OCI-LY1 (cell line): ENCODE results near the gene ABR.

Source experiments
- EZH2 ChIP-seq: fragments of 200-600 bp; sonication (generic), shearing (Covaris generic); IDR thresholded peaks from 2 replicates; pipeline ENCODE4 v1.8.0; 2017; ENCODE audit warnings: borderline replicate concordance, mixed run types, mild to moderate bottlenecking, antibody characterized with exemption, low read length, moderate library complexity, mixed read lengths
- TF ChIP-seq, protein P1 (sequence below): fragments of 200-600 bp; sonication (generic), shearing (Covaris generic); IDR thresholded peaks from 2 replicates; pipeline ENCODE4 v1.5.1; 2017; ENCODE audit warnings: mild to moderate bottlenecking, antibody characterized with exemption, low read length, moderate library complexity, mixed read lengths

GRCh38 chr17:1039511-1040215, 140.1 kb downstream of the ABR start:
- TF ChIP-seq, protein P1, sequence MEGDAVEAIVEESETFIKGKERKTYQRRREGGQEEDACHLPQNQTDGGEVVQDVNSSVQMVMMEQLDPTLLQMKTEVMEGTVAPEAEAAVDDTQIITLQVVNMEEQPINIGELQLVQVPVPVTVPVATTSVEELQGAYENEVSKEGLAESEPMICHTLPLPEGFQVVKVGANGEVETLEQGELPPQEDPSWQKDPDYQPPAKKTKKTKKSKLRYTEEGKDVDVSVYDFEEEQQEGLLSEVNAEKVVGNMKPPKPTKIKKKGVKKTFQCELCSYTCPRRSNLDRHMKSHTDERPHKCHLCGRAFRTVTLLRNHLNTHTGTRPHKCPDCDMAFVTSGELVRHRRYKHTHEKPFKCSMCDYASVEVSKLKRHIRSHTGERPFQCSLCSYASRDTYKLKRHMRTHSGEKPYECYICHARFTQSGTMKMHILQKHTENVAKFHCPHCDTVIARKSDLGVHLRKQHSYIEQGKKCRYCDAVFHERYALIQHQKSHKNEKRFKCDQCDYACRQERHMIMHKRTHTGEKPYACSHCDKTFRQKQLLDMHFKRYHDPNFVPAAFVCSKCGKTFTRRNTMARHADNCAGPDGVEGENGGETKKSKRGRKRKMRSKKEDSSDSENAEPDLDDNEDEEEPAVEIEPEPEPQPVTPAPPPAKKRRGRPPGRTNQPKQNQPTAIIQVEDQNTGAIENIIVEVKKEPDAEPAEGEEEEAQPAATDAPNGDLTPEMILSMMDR = no peak
- TF ChIP-seq EZH2 = no peak
